HepG2 (cell line): ENCODE measurements around the gene GUK1. TPM values are rescaled to one million over a fixed set of nuclear protein-coding genes. Genes with fewer than 3 reads are reported as not detected.

ENCODE experiments used
- ATAC-seq: fragments of 200-7000 bp; cut with Tn5 transposase; 3 replicates; pipeline ENCODE4 v1.9.1; 2020; ENCODE audit warnings: mild to moderate bottlenecking, moderate library complexity
- BruUV-seq: library from RNA; stranded (reverse); fragments of 400-500 nt; replicated peaks from 2 replicates; lab custom pipeline; 2021; lab: Mats Ljungman, UMichigan
- CTCF ChIA-PET: fragments of 300-600 bp; formaldehyde crosslinking; extraction: SDS; loops from one replicate; lab custom pipeline; 2021; ENCODE audit warnings: low total read pairs, inconsistent platforms, low intra/inter-chr PET ratio; lab: Yijun Ruan, JAX
- POLR2A ChIA-PET: fragments of 350-600 bp; sonication (Branson Sonifier 250); formaldehyde crosslinking; loops from one replicate; lab custom pipeline; 2020; ENCODE audit warnings: antibody characterized with exemption, inconsistent platforms; lab: Yijun Ruan, JAX
- DNase-seq: peaks from one replicate; pipeline ENCODE4 v3.0.0-alpha.2; 2015; ENCODE audit warnings: low spot score
- FAIRE-seq: peaks from 3 replicates; lab custom pipeline; 2011; peaks lifted over from hg19 to GRCh38; lab: Jason Lieb, UNC
- H2AFZ ChIP-seq: one replicate; pipeline ENCODE4 v1.6.1; 2011; ENCODE audit warnings: low read length, inconsistent platforms
- H3K27ac ChIP-seq: fragments of 300-600 bp; 3 replicates; pipeline ENCODE4 v1.8.0; 2011; ENCODE audit warnings: mixed run types, mild to moderate bottlenecking, mixed read lengths, low read length, inconsistent platforms; ENCODE audit not compliant: insufficient read depth; ENCODE audit errors: extremely low read length
- H3K27me3 ChIP-seq, 2 experiments: fragments of 200-600 bp in 1 of 2; 2 replicates in 1 of 2; 3 replicates in 1 of 2; pipeline versions ENCODE4 v1.6.0 to v1.8.0; 2011; ENCODE audit warnings: low read length in 2 of 2, mild to moderate bottlenecking in 2 of 2, moderate library complexity in 2 of 2, inconsistent platforms in 1 of 2; ENCODE audit not compliant: insufficient read depth in 2 of 2, control insufficient read depth in 1 of 2
- H3K36me3 ChIP-seq, 2 experiments: fragments of 200-600 bp in 1 of 2; replicated peaks in 1 of 2; 2 replicates in 1 of 2; 3 replicates in 1 of 2; pipeline versions ENCODE4 v1.5.1 to v1.8.0; 2011; ENCODE audit warnings: low read length in 2 of 2, inconsistent platforms in 1 of 2; ENCODE audit not compliant: insufficient read depth in 2 of 2, control insufficient read depth in 1 of 2
- H3K4me1 ChIP-seq: 2 replicates; pipeline ENCODE4 v1.5.1; 2012; ENCODE audit warnings: low read length, inconsistent platforms; ENCODE audit not compliant: insufficient read depth
- H3K4me2 ChIP-seq: 2 replicates; pipeline ENCODE4 v1.6.0; 2011; ENCODE audit warnings: low read depth, low read length, inconsistent platforms
- H3K4me3 ChIP-seq, 3 experiments: fragments of 200-600 bp in 1 of 3; sonication (generic), shearing (Covaris generic) in 1 of 3; replicated peaks in 1 of 3; 2 replicates each; pipeline ENCODE4 v1.5.1; 2011 to 2016; ENCODE audit warnings: low read length in 3 of 3, inconsistent platforms in 2 of 3, low read depth in 2 of 3, mild to moderate bottlenecking in 2 of 3, control low read depth in 1 of 3, mixed read lengths in 1 of 3; ENCODE audit not compliant: insufficient read depth in 1 of 3
- H3K79me2 ChIP-seq: one replicate; pipeline ENCODE4 v1.6.1; 2011; ENCODE audit warnings: low read length, inconsistent platforms; ENCODE audit not compliant: insufficient read depth
- H3K9ac ChIP-seq: 2 replicates; pipeline ENCODE4 v1.6.0; 2011; ENCODE audit warnings: mild to moderate bottlenecking, low read depth, low read length, inconsistent platforms; ENCODE audit not compliant: insufficient read depth
- H3K9me3 ChIP-seq: 2 replicates; pipeline ENCODE4 v1.5.1; 2012; ENCODE audit warnings: mild to moderate bottlenecking, low read length
- H4K20me1 ChIP-seq: 2 replicates; pipeline ENCODE4 v1.6.0; 2011; ENCODE audit warnings: inconsistent platforms, mild to moderate bottlenecking, low read length, moderate library complexity; ENCODE audit not compliant: insufficient read depth
- CBX5 ChIP-seq: sonication (generic); formaldehyde crosslinking; IDR thresholded peaks from 2 replicates; pipeline ENCODE4 v1.4.0; 2020; ENCODE audit warnings: missing genetic modification reagents, borderline replicate concordance
- ZBTB33 ChIP-seq: sonication (generic); formaldehyde crosslinking; IDR thresholded peaks from 2 replicates; pipeline ENCODE4 v1.4.0; 2020; ENCODE audit warnings: missing genetic modification reagents
- ZNF407 ChIP-seq: sonication (generic); formaldehyde crosslinking; IDR thresholded peaks from one replicate; pipeline ENCODE4 v1.5.1; 2020; ENCODE audit warnings: mild to moderate bottlenecking, missing genetic modification reagents; ENCODE audit errors: not compliant biosample characterization
- ZNF790 ChIP-seq: sonication (generic); formaldehyde crosslinking; IDR thresholded peaks from 2 replicates; pipeline ENCODE4 v1.8.0; 2022; ENCODE audit warnings: missing genetic modification reagents, mild to moderate bottlenecking, borderline replicate concordance
- WGBS: methylation state at CpG from one replicate; pipeline ENCODE4 v1.1.6; 2017; ENCODE audit warnings: low lambda C conversion rate; 5-methylcytosine and 5-hydroxymethylcytosine counted together
- in situ Hi-C: cut with HindIII; loops from 2 replicates; pipeline ENCODE4 v1.10.0; 2017; ENCODE audit warnings: low pct_unique_long_range_greater_than_20kb; ENCODE audit not compliant: extremely low pct_ligation_motif_present
- intact Hi-C: fragments of 100-400 bp; cut with micrococcal nuclease; formaldehyde crosslinking; loops from one replicate; pipeline ENCODE4 v1.10.0; 2022; ENCODE audit not compliant: unreplicated experiment
- polyA plus RNA-seq, 8 experiments: library from polyadenylated mRNA; depleted of rRNA in 3 of 8; stranded (reverse) in 7 of 8; unstranded in 1 of 8; fragments of >200 nt; fragmentation: Illumina TruSeq in 4 of 8; extraction: Trizol in 4 of 8; gene quantifications; 2 replicates each; pipeline versions ENCODE4 v1.2.1 to v1.2.3, GENCODE V29; 2011 to 2016; ENCODE audit warnings: low read depth in 4 of 8, missing spikeins in 1 of 8, mixed read lengths in 1 of 8; ENCODE audit not compliant: insufficient read depth in 1 of 8
- total RNA-seq, 5 experiments: library from RNA; depleted of rRNA; stranded (reverse); fragments of >200 nt; fragmentation: Illumina TruSeq; extraction: Trizol; gene quantifications; 2 replicates each; pipeline ENCODE4 v1.2.3, GENCODE V29; 2016; ENCODE audit warnings: low read depth in 1 of 5

The GUK1 gene
- total and polyA plus RNA-seq, 2 of the 13 experiments (the other 11 are each of a cell fraction or from before 2014, with no cell fraction given), result 116 to 154 TPM

- no peak for FAIRE-seq
- no peak for DNase-seq
- Histone ChIP-seq H3K4me1 (peaks cover 42% of the 10 kb centered on the region), H4K20me1 (peaks cover 23% of the 10 kb centered on the region; the same call in 1 of the 2 replicates), H3K9me3 (no peaks in the 10 kb centered on the region), H2AFZ (no peak overlapping the region), H3K27me3 (no peaks in the 10 kb centered on the region; a peak in 1 of 5 replicates), H3K79me2 (peaks cover 59% of the 10 kb centered on the region), H3K4me2 (peak overlapping the region; percentile 95), H3K4me3 (peak overlapping the region in 1 of 3 experiments; percentile 98; a peak in 2 of 6 replicates), H3K9ac (no peak overlapping the region)
- intact Hi-C loops (no loop called here), in situ Hi-C loops (no loop called here)
- no peak for ATAC-seq
- no TSS peak for BruUV-seq
- WGBS, result 80% methylated on average over 1 of the region's 11 CpGs
- TF ChIP-seq ZNF407 (CRISPR knock-in tag) (no peak), ZBTB33 (CRISPR knock-in tag) (0 out of 2 replicates have a peak, but pooled peaks have one; percentile 10), CBX5 (CRISPR knock-in tag) (no peak), ZNF790 (CRISPR knock-in tag) (no peak)
- TF ChIP-seq, all 625 proteins: peak for 1
- ChIA-PET CTCF (no interaction called here), POLR2A (interaction anchor here (1.4 kb wide), 1 partner anchor 23 kb away, joined by 4 read pairs; the partner anchor contains the start of gene IBA57)
- H3K27ac ChIP-seq, result no peak overlapping the region
- H3K36me3 ChIP-seq, result peaks cover 4 to 16% of the 10 kb centered on the region in 2 experiments; a peak in 4 of 5 replicates
Observed at GRCh38 chr1:228142701-228143136, 2.6 kb downstream of the GUK1 start.
